ENCODE measurements around the gene TTC29.
"Not testable (repeated sequence)": the region's sequence is repeated elsewhere in the genome, so short reads cannot be mapped to it uniquely, and the experiment has no call there.

TTC29 gene

DNA sequence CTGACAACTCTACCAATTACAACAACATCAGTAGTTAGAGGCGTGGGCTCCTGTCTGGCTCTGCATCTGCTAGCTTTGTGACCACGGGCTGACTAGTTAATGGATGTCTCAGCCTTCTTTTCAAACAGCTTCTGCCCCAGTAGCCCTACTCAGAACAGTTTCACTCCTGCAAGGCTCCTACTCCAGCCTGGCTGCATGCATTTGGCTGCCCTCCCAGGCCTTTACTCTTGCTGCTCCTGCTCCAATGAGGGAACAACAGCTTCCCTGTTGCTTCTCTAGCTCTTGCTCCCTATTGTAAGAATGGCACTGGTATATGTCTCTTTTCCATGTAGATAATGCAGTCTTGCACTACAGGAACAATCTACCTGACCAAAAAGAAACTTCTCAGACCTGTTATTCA lies 93.3 kb downstream of the TTC29 start:
- no peak for DNase-seq

- no peak for DNase-seq
These were observed 98.3 kb downstream of the TTC29 start for GRCh38 chr4:146847345-146847744.

DNA sequence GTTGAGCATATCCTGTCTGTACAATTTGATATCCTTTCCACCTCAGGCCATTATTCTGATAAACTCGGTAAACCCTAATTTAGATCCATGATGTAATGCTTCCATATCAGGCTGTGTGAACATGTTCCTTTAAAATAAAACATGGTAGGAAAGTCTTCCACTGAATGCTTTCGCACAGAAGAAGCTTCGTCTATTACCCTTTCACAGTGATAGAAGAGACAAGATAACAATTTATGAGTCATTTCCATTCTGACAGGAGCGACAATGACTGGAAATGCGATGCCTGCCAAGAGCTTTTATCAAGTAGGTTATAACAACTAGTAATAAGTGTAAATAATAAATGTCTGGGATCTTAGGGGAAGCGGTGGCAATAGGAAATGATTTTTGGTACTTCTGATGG lies 98.8 kb downstream of the TTC29 start:
- DNase-seq: no peak

DNA sequence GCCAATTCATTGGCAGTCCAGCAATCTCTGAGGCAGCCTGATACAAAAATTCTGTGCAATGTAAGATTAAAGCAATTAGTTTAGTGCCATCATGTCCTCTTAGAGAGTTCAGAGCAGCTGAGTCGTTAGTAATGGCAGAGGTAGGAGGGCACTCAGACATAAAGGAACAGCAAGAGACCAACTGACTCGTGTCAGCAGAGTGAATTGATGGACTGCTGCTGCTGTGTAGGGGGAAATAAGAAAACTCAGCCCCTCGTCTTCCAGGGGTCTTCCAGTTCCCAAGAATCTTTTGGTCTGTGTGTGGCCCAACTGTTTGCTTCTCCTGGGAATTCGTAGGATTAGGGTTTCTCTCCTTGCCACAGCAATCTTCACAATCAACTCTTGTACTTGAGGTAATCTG lies 100.9 kb downstream of the TTC29 start:
- DNase-seq: no peak

DNA sequence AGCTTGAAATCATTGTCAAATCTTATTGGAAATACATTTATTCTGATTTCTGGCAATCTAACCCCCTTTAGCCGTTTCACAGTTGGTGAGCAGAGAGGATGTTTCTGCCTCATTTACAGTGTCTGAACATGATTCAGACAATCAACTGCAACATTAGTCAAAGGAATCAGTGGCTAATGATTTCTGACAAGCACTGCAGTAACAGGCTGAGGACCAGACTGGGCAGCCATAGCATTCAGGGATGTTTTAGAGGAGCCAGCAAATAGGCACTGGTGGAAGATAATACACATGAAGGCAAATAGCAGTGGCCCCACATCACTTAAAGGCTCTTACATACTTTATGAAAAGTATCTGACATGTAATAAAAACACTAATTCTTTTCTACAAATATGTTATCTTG lies 102.8 kb downstream of the TTC29 start:
- DNase-seq: no peak

DNA sequence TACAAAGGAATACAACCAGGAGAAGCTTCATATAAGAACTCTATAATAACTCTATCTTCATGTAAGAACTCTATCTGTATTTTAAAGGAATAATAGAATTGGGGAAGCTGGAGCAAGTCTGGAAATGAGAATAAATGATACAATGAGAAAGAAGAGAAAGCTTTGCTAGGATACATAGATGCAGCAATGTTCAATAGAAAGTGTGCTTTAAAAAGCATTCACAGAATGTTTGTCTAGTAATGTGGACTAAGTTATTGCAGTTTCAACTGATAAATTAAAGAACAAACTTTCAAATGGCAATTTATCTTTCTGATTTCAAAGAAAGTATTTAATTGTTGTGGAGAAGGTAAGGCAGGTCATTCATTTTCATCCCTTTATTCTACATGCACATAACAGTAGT lies 104.9 kb downstream of the TTC29 start:
- DNase-seq: no peak

GRCh38 chr4:146835096-146835495 lies 110.6 kb downstream of the TTC29 start:
- no peak for DNase-seq

DNA sequence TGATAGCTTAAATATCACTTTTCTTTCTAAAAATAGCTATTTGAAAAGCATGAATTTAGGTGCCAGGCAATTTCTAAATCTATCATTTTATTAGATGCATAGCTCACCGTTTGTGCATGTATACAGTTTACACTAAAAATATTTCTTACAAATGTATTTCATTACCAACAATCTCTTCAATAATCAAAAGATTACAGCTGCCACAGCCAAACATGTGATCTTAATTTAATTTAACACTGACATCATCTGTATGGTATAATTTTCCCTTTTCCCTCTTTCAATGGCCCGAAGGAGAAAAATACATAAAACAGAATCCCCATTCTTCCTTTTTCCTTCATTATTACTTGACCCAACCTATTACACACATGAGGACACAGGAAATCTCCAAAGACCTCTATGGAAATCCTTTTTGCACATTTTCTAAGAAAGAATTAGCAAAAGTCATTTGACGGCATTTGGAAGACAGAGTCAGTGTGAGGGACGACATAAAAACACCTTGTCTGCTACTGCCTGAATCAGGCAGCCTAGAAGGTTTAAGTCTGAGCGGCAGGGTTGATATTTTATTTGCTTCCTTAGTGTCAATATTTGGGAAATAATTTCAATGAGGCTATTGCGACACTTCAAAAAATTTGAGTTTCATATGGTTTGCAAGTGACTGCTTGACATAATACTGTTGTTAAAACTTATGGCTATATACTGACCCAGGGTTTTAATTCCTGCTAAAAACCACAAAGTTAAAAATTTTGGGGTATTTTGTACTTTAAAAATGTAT lies 111.2 kb downstream of the TTC29 start:
- no peak for DNase-seq

- no peak for DNase-seq
These were observed 112.1 kb downstream of the TTC29 start for GRCh38 chr4:146833530-146833929.

GRCh38 chr4:146822980-146823379 lies 122.7 kb downstream of the TTC29 start:
- not testable (repeated sequence) for DNase-seq

DNA sequence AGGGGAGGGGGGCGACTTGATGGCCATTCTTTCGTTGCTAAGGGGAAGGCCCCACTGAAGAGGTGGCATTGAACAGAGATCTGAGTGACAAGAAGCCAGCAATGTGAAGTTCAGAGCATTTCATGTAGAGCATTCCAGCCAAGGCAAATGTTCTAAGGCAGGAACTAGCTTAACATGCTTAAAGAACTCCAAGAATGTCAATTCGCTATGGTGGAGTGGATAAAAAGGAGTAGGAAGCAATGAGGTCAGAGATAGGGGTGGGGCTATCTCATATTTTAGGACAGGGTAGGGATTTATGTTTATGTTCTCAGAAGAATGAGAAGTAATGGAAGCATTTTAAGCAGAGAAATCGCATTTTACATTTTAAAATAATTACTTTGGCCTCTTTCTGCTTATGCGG lies 130.9 kb downstream of the TTC29 start:
- no peak for DNase-seq

DNA sequence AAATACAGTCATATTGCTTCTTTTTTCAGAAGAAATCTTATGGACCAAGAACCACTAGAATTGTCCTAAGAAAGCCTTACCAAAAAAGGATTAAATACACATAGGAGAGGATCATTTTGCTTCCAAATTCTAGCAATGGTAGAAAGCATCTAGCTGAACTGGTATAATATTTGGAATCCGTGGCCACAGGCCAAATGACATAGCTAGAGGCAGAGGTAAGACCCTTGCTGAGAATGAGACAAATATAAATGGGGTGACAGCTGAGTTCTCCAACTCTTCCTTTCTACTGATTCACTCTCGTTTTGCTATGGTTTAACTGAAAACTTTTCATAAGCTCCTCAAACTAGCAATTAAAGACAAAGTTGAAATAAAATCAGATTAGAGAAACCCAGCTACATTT lies 150.0 kb downstream of the TTC29 start:
- DNase-seq: no peak

DNA sequence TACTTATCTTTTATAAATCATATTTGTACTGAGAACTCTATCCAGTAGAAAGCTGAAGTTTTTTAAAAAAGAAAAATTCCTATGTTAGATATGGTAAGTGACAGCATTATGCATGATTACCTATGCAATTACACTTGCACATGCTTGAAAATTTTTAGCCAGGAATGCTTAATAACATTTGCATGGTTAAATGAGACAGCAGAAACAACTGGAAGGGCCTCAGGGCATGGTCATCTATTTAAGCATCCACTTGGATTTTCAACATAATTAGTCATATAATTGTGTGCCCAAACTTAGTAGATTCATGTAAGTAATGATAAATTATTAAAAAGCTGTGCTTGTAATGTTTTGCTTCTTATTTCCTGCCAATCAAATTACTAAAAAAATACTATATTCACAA lies 151.9 kb downstream of the TTC29 start:
- DNase-seq: no peak

DNA sequence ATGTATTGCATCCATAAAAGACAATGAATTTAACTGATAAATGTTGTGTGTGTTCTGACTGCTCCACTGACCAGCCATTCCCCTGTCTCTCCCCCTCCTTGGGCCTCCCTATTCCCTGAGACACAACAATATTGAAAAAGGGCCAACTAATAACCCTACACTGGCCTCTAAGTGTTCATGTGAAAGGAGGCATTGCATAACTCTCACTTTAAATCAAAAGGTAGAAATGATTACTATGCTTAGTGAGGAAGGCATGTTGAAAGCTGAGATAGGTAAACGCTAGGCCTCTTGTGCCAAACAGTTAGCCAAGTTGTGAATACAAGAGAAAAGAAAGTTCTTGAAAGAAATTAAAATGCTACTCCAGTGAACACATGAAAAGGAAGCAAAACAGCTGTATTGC lies 154.2 kb downstream of the TTC29 start:
- no peak for DNase-seq

- DNase-seq: no peak
These were observed 155.1 kb downstream of the TTC29 start for GRCh38 chr4:146790515-146790914.

DNA sequence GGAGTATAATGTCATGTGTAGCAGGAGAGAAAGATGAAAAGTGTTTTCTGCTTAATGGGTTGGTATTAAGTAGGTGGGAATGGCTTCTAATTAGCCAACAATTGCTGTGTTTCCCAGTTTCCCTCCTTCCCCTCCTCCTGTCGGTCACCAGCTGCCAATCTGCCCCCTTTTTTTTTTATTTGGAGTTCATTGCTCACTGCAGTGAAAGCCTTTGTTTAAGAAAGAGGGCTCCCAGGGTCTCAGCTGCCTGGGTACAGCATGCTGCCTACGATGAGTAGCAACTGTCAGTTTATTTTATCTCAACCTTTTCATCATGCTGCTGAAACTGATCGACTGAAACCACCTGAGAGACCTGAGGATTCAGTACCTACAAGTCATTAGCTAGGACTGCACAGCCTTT lies 157.9 kb downstream of the TTC29 start:
- no peak for DNase-seq

GRCh38 chr4:146776691-146777090 lies 169.0 kb downstream of the TTC29 start:
- DNase-seq: no peak

- DNase-seq: no peak
These were observed 182.1 kb downstream of the TTC29 start for GRCh38 chr4:146763560-146763959.

DNA sequence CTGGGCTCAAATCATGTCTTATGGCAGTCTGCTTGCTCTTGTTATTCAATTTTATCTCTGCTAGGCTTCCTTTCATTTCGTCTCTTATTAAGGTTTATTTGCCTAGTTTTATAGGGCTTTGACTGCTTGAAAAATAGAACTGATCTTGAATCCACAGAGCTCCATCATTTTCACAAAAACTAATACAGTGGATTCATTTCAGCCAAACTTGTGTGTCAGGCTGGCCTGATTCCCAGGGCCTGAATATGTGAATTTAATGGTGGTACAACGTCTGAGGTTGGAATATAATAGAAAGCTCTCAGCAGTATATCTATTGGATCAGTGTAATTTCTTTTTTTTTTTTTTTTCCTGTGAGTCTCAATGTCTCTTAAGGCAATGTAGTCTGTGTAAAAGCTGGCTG lies 183.6 kb downstream of the TTC29 start:
- DNase-seq: no peak

DNA sequence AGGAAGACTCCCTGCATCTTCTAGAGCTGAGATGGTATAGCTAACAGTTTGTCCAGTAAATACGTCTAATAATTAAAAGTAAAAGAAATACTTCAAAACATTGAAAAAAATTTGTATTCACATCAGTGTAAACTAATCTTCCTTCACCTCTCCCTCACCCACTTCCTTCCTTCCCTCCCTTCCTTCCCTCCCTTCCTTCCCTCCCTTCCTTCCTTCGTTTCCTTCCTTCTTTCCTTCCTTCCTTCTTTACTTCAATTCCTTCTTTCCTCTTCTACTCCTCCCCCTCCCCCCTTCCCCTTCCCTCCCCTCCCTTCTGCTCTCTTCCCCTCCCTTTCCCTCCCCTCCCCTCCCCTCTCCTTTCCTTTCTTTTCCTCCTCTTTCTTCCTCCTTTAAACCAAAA lies 203.2 kb downstream of the TTC29 start:
- no peak for DNase-seq

DNA sequence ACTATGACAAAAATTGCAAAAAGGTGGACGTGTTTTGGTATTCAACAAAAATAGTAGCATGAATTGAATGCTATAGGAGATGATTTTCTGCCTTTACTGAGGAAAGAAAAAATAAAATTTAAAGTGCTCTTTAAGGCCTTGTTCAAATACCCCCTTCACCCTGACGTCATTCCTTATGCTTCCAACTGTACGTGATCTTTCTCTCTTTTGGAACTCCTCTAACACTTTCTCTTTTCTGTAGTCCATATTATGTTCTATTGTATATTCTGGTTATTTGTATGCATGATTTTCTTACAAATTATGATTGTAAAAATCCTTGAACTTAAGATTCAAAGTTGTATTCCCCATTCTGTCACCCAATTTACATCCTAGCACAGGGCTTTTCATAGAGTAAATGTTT lies 206.5 kb downstream of the TTC29 start:
- DNase-seq: no peak

GRCh38 chr4:146723519-146723918 lies 222.1 kb downstream of the TTC29 start:
- DNase-seq: not testable (repeated sequence)

DNA sequence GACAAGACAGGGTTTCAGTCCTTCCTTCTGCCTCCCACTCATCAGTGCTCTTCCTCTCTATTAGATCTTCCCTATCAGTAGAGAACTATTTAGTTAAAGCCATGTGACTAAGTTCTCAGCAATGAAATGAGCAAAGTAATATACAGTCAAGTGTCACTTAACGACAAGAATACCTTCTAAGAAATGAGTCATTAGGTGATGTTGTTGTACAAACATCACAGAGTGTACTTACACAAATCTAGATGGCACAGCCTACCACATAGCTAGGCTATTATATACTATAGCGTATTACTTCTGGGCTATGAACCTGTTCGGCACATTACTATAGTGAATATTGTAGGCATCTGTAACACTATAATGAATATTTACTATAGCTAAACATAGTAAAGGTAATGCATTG lies 235.7 kb downstream of the TTC29 start:
- no peak for DNase-seq

- no peak for DNase-seq
These were observed 245.8 kb downstream of the TTC29 start for GRCh38 chr4:146699910-146700309.

DNA sequence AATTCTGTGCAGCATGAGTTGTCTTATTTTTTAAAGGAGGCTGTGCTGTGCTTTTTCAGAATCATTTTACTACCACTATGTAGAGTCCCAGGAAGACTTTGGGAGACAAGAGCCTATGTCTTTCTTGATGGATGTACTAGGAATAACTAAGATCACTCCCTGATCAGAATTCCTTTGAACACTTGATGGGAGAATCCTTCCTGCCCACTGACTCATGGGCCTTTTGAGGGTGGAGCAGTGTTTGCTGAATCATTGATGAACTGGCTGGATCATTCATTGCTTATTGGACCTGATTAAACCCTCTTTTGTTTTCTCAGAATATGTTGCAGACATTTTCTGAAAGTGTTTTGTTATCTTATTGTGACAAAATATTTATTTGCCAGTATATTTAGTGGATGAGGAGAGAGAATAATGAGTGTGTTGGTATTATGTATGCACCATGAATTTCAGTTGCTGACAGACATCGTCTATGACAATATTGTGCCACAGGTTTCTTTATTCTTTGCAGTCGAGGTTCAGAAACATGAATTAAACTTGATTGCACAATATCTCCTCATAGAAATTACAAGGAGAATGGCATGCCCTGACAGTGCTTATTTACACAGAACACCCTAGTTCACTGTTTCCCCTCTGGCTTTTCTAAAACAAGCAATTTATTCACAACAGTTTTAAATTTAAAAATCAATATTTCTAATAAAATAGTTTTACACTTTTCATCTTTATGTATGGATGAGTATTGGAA lies 270.7 kb downstream of the TTC29 start:
- DNase-seq: no peak
